Measurements from ENCODE around the gene TMOD3.

TMOD3 gene

DNA sequence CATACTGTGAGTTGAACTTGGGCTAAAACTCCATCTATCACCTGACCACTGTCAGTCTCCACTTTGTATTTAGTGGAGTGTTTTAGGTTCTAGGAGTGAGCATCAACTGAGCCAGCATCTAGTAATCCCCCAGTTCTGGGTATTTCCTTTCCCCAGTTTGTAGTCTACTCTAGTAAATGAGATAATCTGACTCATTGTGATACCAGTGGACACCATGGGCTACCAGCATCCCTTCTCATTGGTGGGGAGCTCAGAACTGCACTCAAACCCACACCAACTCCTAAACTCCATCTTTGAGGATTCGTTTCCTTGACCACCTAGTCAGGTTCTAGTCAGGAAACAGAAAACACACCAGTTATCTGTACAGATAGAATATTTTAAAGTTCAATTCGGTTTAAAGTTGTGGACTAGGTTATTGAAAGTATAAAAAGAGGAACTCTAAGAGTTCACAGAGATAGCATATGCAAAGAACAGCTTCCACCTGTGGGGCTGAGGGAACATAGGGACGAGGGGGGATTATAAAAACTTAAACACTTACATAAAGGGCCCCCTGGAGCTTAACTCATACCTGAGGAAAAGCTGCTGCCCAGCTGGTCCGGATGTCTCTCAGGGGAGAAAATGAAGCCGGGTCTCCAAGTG lies 106.1 kb downstream of the TMOD3 start:
- Histone ChIP-seq H3K27me3 (replicated peaks; ENCODE audit: control insufficient read depth, insufficient read depth, low read length) (no peaks in the 10 kb centered on the region), H3K4me3 (replicated peaks; ENCODE audit: low read depth, low read length) (no peak overlapping the region), H3K36me3 (ENCODE audit: control insufficient read depth, insufficient read depth, low read length) (peaks cover 3% of the 10 kb centered on the region)
- TF ChIP-seq, protein P1, sequence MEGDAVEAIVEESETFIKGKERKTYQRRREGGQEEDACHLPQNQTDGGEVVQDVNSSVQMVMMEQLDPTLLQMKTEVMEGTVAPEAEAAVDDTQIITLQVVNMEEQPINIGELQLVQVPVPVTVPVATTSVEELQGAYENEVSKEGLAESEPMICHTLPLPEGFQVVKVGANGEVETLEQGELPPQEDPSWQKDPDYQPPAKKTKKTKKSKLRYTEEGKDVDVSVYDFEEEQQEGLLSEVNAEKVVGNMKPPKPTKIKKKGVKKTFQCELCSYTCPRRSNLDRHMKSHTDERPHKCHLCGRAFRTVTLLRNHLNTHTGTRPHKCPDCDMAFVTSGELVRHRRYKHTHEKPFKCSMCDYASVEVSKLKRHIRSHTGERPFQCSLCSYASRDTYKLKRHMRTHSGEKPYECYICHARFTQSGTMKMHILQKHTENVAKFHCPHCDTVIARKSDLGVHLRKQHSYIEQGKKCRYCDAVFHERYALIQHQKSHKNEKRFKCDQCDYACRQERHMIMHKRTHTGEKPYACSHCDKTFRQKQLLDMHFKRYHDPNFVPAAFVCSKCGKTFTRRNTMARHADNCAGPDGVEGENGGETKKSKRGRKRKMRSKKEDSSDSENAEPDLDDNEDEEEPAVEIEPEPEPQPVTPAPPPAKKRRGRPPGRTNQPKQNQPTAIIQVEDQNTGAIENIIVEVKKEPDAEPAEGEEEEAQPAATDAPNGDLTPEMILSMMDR (IDR thresholded peaks at IDR 0.05; ENCODE audit: insufficient read depth, low read length, poor library complexity, severe bottlenecking) = no peak
- peak; percentile 46 for DNase-seq (ENCODE audit: extremely low read depth, insufficient read length)

DNA sequence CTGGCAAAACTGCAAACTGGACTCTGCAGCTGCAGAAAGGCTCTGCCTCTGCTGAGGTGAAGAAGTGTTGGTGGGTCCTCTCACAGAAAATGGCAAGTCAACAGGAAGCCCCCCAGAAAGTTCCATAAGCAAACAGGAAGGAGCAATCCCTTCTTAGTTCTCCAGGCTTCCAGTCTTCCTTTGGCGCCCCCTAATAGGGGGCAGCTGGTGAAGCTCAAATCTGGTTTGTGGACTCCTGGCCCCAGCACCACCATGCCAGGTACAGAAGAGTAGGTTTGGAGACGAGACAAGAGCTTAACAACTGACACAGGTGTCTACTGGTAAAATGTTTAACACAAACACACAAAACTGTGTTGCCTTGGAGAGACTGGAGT lies 106.6 kb downstream of the TMOD3 start:
- peaks cover 1% of the 10 kb centered on the region; the same call in 1 of the 2 replicates for H3K36me3 ChIP-seq (ENCODE audit: control insufficient read depth, insufficient read depth, low read length)
- TF ChIP-seq, protein P1 (IDR thresholded peaks at IDR 0.05; ENCODE audit: insufficient read depth, low read length, poor library complexity, severe bottlenecking) = peak; percentile 16
- H3K4me3 ChIP-seq (replicated peaks; ENCODE audit: low read depth, low read length) = no peak overlapping the region
- DNase-seq (ENCODE audit: extremely low read depth, insufficient read length) = no peak
- no peaks in the 10 kb centered on the region for H3K27me3 ChIP-seq (replicated peaks; ENCODE audit: control insufficient read depth, insufficient read depth, low read length)

DNA sequence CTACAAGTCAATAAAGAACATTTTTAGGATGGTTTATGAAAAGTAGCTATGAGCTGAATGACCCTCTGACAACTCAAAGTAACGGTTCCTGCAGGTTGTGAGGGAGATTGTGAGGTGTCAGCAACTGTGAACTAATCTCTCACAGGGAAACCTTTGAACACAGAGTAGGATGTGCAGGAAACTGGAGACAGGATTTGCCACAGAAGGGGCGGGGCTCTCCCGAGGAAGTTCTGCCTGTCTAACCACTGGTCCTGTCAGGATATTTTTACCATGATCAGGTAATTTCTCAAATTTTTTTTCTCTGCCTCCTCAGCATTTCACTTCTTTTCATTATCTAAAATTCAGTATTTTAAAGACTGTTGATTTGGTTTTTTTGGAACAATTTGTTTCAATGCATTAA lies 108.8 kb downstream of the TMOD3 start:
- DNase-seq (ENCODE audit: extremely low read depth, insufficient read length) = no peak
- Histone ChIP-seq H3K4me3 (replicated peaks; ENCODE audit: low read depth, low read length) (no peak overlapping the region), H3K27me3 (replicated peaks; ENCODE audit: control insufficient read depth, insufficient read depth, low read length) (no peaks in the 10 kb centered on the region), H3K36me3 (ENCODE audit: control insufficient read depth, insufficient read depth, low read length) (peaks cover 8% of the 10 kb centered on the region; the same call in 1 of the 2 replicates)
- TF ChIP-seq, protein P1 (IDR thresholded peaks at IDR 0.05; ENCODE audit: insufficient read depth, low read length, poor library complexity, severe bottlenecking) = no peak

DNA sequence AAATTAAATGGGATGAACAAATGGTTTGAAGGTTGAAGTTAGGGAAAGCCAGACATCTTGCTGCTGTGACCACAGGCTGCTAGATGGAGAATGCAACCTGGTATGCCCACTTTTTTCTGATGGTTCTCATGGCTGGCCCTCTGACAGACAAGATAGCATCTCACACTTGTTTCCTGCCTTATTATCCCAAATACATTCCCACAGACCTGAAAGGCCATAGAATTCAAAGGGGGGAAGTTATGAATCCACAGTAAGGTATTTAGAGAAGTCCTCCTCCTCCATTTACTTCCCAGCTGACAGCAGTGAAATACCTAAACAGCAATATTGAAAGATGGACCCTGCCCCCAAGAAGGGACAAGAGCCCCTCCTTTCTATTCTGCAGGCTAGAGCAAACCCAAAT lies 109.8 kb downstream of the TMOD3 start:
- DNase-seq (ENCODE audit: extremely low read depth, insufficient read length) = no peak
- Histone ChIP-seq H3K36me3 (ENCODE audit: control insufficient read depth, insufficient read depth, low read length) (peaks cover 8% of the 10 kb centered on the region; the same call in 1 of the 2 replicates), H3K27me3 (replicated peaks; ENCODE audit: control insufficient read depth, insufficient read depth, low read length) (no peaks in the 10 kb centered on the region), H3K4me3 (replicated peaks; ENCODE audit: low read depth, low read length) (no peak overlapping the region)
- TF ChIP-seq, protein P1 (IDR thresholded peaks at IDR 0.05; ENCODE audit: insufficient read depth, low read length, poor library complexity, severe bottlenecking) = no peak

DNA sequence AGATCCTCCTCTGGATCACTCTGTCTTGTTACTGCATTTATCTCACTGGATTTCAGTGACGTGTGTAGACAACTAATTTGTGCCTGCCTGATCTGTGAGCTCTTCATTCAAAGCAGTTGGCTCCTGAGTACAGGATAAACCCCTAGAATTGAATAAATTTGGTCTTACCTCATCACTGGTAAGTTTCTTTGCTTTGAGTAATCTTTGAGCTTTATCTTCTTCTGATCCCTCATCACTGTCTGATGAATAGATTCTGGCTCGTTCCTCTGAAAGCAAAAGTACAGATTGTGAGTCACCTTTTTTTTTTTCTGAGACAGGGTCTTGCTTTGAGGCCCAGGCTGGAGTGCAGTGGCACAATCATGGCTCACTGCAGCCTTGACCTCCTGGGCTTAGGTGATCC lies 117.7 kb downstream of the TMOD3 start:
- peaks cover 27% of the 10 kb centered on the region for H3K36me3 ChIP-seq (ENCODE audit: control insufficient read depth, insufficient read depth, low read length)
- H3K27me3 ChIP-seq (replicated peaks; ENCODE audit: control insufficient read depth, insufficient read depth, low read length) = no peaks in the 10 kb centered on the region
- TF ChIP-seq, protein P1 (IDR thresholded peaks at IDR 0.05; ENCODE audit: insufficient read depth, low read length, poor library complexity, severe bottlenecking) = no peak
- H3K4me3 ChIP-seq (replicated peaks; ENCODE audit: low read depth, low read length) = no peak overlapping the region
- no peak for DNase-seq (ENCODE audit: extremely low read depth, insufficient read length)

DNA sequence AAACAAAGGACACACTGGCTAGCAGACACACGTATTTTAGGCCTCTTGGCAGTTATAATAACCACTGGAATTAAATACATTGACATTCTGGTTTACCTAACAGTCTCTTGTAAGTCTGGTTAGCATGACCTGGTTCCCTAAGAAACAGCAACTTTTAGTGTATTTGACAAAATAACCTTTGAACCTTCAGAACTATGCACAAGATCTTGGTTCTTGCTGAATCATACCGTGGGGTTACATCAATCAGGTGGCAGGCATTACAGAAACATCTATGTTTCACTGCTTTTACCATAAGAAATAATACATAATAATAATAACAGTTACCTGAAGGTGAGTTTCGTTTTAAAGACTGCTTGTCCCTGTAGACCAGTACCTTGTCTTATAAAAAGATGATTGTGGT lies 123.4 kb downstream of the TMOD3 start:
- no peak for DNase-seq (ENCODE audit: extremely low read depth, insufficient read length)
- Histone ChIP-seq H3K4me3 (replicated peaks; ENCODE audit: low read depth, low read length) (no peak overlapping the region), H3K27me3 (replicated peaks; ENCODE audit: control insufficient read depth, insufficient read depth, low read length) (no peaks in the 10 kb centered on the region), H3K36me3 (ENCODE audit: control insufficient read depth, insufficient read depth, low read length) (peaks cover 22% of the 10 kb centered on the region)
- TF ChIP-seq, protein P1 (IDR thresholded peaks at IDR 0.05; ENCODE audit: insufficient read depth, low read length, poor library complexity, severe bottlenecking) = no peak
